ENCODE results near the gene EML5.
"Not testable (repeated sequence)": the region's sequence is repeated elsewhere in the genome, so short reads cannot be mapped to it uniquely, and the experiment has no call there.

The EML5 gene

GRCh38 chr14:88791629-88792472 lies 902 bp downstream of the EML5 start:
- peaks cover 27% of the 10 kb centered on the region for H3K27me3 ChIP-seq (ENCODE audit: insufficient read depth, low read length)
- H3K4me1 ChIP-seq (ENCODE audit: insufficient read depth, low read length): peaks cover 1% of the 10 kb centered on the region
- H3K36me3 ChIP-seq (ENCODE audit: insufficient read depth, low read length): no peaks in the 10 kb centered on the region
- no peaks in the 10 kb centered on the region for H3K9me3 ChIP-seq (ENCODE audit: low read length)
- H3K4me3 ChIP-seq (ENCODE audit: low read length): peak overlapping the region; percentile 62
- H2AFZ ChIP-seq (ENCODE audit: low read depth, low read length): peak overlapping the region; percentile 98

- H3K4me3 ChIP-seq (ENCODE audit: low read length): no peak overlapping the region
Measured at GRCh38 chr14:88791252-88791621, 1.5 kb downstream of the EML5 start.

GRCh38 chr14:88790501-88791251 lies 2.1 kb downstream of the EML5 start:
- Histone ChIP-seq H3K36me3 (ENCODE audit: insufficient read depth, low read length) (no peaks in the 10 kb centered on the region), H3K4me1 (ENCODE audit: insufficient read depth, low read length) (peaks cover 1% of the 10 kb centered on the region), H3K4me3 (ENCODE audit: low read length) (no peak overlapping the region), H2AFZ (ENCODE audit: low read depth, low read length) (no peak overlapping the region), H3K9me3 (ENCODE audit: low read length) (no peaks in the 10 kb centered on the region), H3K27me3 (ENCODE audit: insufficient read depth, low read length) (peaks cover 27% of the 10 kb centered on the region)

More at GRCh38 chr14:88791252-88791621, 1.5 kb downstream of the EML5 start:
- peaks cover 27% of the 10 kb centered on the region for H3K27me3 ChIP-seq (ENCODE audit: insufficient read depth, low read length)
- no peaks in the 10 kb centered on the region for H3K9me3 ChIP-seq (ENCODE audit: low read length)
- no peak overlapping the region for H2AFZ ChIP-seq (ENCODE audit: low read depth, low read length)
- H3K4me1 ChIP-seq (ENCODE audit: insufficient read depth, low read length): peaks cover 1% of the 10 kb centered on the region
- no peaks in the 10 kb centered on the region for H3K36me3 ChIP-seq (ENCODE audit: insufficient read depth, low read length)

- not testable (repeated sequence) for H3K9me3 ChIP-seq (ENCODE audit: low read length); H3K4me1 ChIP-seq (ENCODE audit: insufficient read depth, low read length); H3K4me3 ChIP-seq (ENCODE audit: low read length); H3K36me3 ChIP-seq (ENCODE audit: insufficient read depth, low read length); H2AFZ ChIP-seq (ENCODE audit: low read depth, low read length)
- peaks cover 27% of the 10 kb centered on the region for H3K27me3 ChIP-seq (ENCODE audit: insufficient read depth, low read length)
Measured at GRCh38 chr14:88789573-88789972, 3.2 kb downstream of the EML5 start.

GRCh38 chr14:88786715-88787114 lies 6.0 kb downstream of the EML5 start:
- Histone ChIP-seq H3K4me1 (ENCODE audit: insufficient read depth, low read length) (no peaks in the 10 kb centered on the region), H3K4me3 (ENCODE audit: low read length) (no peak overlapping the region), H3K27me3 (ENCODE audit: insufficient read depth, low read length) (peaks cover 21% of the 10 kb centered on the region), H3K36me3 (ENCODE audit: insufficient read depth, low read length) (no peaks in the 10 kb centered on the region), H2AFZ (ENCODE audit: low read depth, low read length) (no peak overlapping the region), H3K9me3 (ENCODE audit: low read length) (peaks cover 3% of the 10 kb centered on the region)

GRCh38 chr14:88785911-88786310 lies 6.8 kb downstream of the EML5 start:
- peaks cover 3% of the 10 kb centered on the region for H3K9me3 ChIP-seq (ENCODE audit: low read length)

GRCh38 chr14:88775532-88775931 lies 17.2 kb downstream of the EML5 start:
- Histone ChIP-seq H3K9me3 (ENCODE audit: low read length) (no peaks in the 10 kb centered on the region), H3K4me1 (ENCODE audit: insufficient read depth, low read length) (no peaks in the 10 kb centered on the region), H3K27me3 (ENCODE audit: insufficient read depth, low read length) (no peaks in the 10 kb centered on the region), H3K4me3 (ENCODE audit: low read length) (no peak overlapping the region), H3K36me3 (ENCODE audit: insufficient read depth, low read length) (no peaks in the 10 kb centered on the region), H2AFZ (ENCODE audit: low read depth, low read length) (no peak overlapping the region)

More at GRCh38 chr14:88785911-88786310, 6.8 kb downstream of the EML5 start:
- Histone ChIP-seq H3K27me3 (ENCODE audit: insufficient read depth, low read length) (peaks cover 13% of the 10 kb centered on the region), H3K4me3 (ENCODE audit: low read length) (no peak overlapping the region), H3K4me1 (ENCODE audit: insufficient read depth, low read length) (no peaks in the 10 kb centered on the region), H2AFZ (ENCODE audit: low read depth, low read length) (no peak overlapping the region), H3K36me3 (ENCODE audit: insufficient read depth, low read length) (no peaks in the 10 kb centered on the region)

- no peaks in the 10 kb centered on the region for H3K4me1 ChIP-seq (ENCODE audit: insufficient read depth, low read length)
- no peak overlapping the region for H3K4me3 ChIP-seq (ENCODE audit: low read length)
- H3K27me3 ChIP-seq (ENCODE audit: insufficient read depth, low read length): no peaks in the 10 kb centered on the region
- H3K9me3 ChIP-seq (ENCODE audit: low read length): no peaks in the 10 kb centered on the region
- H2AFZ ChIP-seq (ENCODE audit: low read depth, low read length): no peak overlapping the region
- no peaks in the 10 kb centered on the region for H3K36me3 ChIP-seq (ENCODE audit: insufficient read depth, low read length)
Measured at GRCh38 chr14:88770736-88771135, 22.0 kb downstream of the EML5 start.

- H3K27me3 ChIP-seq (ENCODE audit: insufficient read depth, low read length): no peaks in the 10 kb centered on the region
- no peak overlapping the region for H2AFZ ChIP-seq (ENCODE audit: low read depth, low read length)
- no peaks in the 10 kb centered on the region for H3K9me3 ChIP-seq (ENCODE audit: low read length)
- H3K4me1 ChIP-seq (ENCODE audit: insufficient read depth, low read length): no peaks in the 10 kb centered on the region
- no peak overlapping the region for H3K4me3 ChIP-seq (ENCODE audit: low read length)
- no peaks in the 10 kb centered on the region for H3K36me3 ChIP-seq (ENCODE audit: insufficient read depth, low read length)
Measured at GRCh38 chr14:88765130-88765529, 27.6 kb downstream of the EML5 start.

- Histone ChIP-seq H3K9me3 (ENCODE audit: low read length) (no peaks in the 10 kb centered on the region), H2AFZ (ENCODE audit: low read depth, low read length) (no peak overlapping the region), H3K4me3 (ENCODE audit: low read length) (no peak overlapping the region), H3K27me3 (ENCODE audit: insufficient read depth, low read length) (no peaks in the 10 kb centered on the region), H3K36me3 (ENCODE audit: insufficient read depth, low read length) (no peaks in the 10 kb centered on the region), H3K4me1 (ENCODE audit: insufficient read depth, low read length) (no peaks in the 10 kb centered on the region)
Measured at GRCh38 chr14:88753873-88754272, 38.9 kb downstream of the EML5 start.

GRCh38 chr14:88750945-88751344 lies 41.8 kb downstream of the EML5 start:
- no peak overlapping the region for H3K4me3 ChIP-seq (ENCODE audit: low read length)
- H3K4me1 ChIP-seq (ENCODE audit: insufficient read depth, low read length): no peaks in the 10 kb centered on the region
- H3K27me3 ChIP-seq (ENCODE audit: insufficient read depth, low read length): no peaks in the 10 kb centered on the region
- H2AFZ ChIP-seq (ENCODE audit: low read depth, low read length): no peak overlapping the region
- no peaks in the 10 kb centered on the region for H3K9me3 ChIP-seq (ENCODE audit: low read length)
- no peaks in the 10 kb centered on the region for H3K36me3 ChIP-seq (ENCODE audit: insufficient read depth, low read length)

- Histone ChIP-seq H3K36me3 (ENCODE audit: insufficient read depth, low read length) (no peaks in the 10 kb centered on the region), H3K27me3 (ENCODE audit: insufficient read depth, low read length) (no peaks in the 10 kb centered on the region), H2AFZ (ENCODE audit: low read depth, low read length) (no peak overlapping the region), H3K9me3 (ENCODE audit: low read length) (no peaks in the 10 kb centered on the region), H3K4me3 (ENCODE audit: low read length) (no peak overlapping the region), H3K4me1 (ENCODE audit: insufficient read depth, low read length) (no peaks in the 10 kb centered on the region)
Measured at GRCh38 chr14:88750413-88750812, 42.3 kb downstream of the EML5 start.

GRCh38 chr14:88749139-88749538 lies 43.6 kb downstream of the EML5 start:
- Histone ChIP-seq H3K27me3 (ENCODE audit: insufficient read depth, low read length) (no peaks in the 10 kb centered on the region), H3K4me3 (ENCODE audit: low read length) (no peak overlapping the region), H3K36me3 (ENCODE audit: insufficient read depth, low read length) (no peaks in the 10 kb centered on the region), H3K9me3 (ENCODE audit: low read length) (no peaks in the 10 kb centered on the region), H3K4me1 (ENCODE audit: insufficient read depth, low read length) (no peaks in the 10 kb centered on the region), H2AFZ (ENCODE audit: low read depth, low read length) (no peak overlapping the region)
